ENCODE data around the gene FAM200C.

Gene FAM200C

DNA sequence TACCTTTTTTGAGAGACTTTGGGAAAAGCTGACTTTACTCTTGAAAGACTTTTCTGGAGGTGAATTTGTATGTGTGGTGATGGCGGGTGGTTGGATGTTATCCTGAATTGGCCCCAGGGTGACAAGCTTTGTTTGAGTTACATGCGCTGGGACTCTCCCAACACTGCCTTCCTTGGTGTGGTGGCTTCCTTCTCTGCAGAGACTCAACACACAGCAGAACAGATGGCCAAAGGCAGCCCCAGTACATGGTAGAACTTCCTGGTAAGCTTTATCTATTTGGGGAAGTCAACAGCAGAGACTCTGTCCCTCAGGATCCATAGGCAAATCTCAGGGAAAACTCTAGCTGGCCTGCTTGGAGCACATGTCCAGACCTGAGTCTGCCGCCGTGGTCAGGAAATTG is 47.5 kb downstream of the FAM200C start:
- intact Hi-C loops (cut with DNase I): no loop called here
- no peak for DNase-seq

- DNase-seq: no peak
- intact Hi-C loops (cut with DNase I): loop anchor here (5.0 kb wide), 3 partner anchors 153 to 343 kb away; partner anchors contain the start of gene TTC1
Measured at GRCh38 chr5:160349935-160350303, 49.9 kb downstream of the FAM200C start.

DNA sequence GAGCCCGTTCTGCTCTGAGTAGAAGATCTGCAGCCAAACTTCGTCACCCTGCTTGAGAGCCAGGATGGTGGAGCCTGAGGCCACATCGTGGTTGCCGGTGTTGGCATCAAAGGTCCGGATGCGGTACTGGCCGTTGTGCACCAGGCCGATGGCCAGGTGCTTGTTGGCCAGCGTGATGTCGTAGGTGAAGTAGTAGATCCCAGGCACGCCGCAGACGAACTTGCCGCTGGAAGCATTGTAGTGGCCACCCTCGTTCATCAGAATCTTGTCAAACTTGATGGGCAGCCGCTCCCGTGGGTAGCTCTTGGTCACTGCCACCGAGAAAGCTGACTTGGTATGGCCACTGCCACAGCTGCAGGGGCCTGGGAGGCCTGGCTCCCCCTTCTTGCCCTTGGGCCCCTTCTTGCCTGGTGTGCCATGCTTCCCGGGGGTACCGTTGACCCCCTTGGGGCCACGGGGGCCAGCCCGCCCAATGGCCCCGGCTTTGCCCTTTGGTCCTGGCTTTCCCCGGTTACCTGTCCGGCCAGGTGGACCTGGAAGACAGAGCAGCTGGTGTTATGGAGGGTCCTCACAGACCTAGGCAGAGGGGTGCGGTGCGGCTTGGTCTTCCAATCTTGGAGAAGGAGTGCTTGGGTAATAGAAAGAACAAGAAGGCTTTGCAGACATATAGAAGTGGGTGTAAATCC is 50.5 kb downstream of the FAM200C start:
- intact Hi-C loops (cut with DNase I): loop anchor here (5.0 kb wide), 3 partner anchors 152 to 342 kb away; partner anchors contain the start of gene TTC1
- no peak for DNase-seq

GRCh38 chr5:160348080-160348479 is 51.8 kb downstream of the FAM200C start:
- no peak for DNase-seq
- intact Hi-C loops (cut with DNase I): loop anchor here (5.0 kb wide), 3 partner anchors 151 to 341 kb away; partner anchors contain the start of gene TTC1

GRCh38 chr5:160347448-160347847 is 52.4 kb downstream of the FAM200C start:
- intact Hi-C loops (cut with DNase I): loop anchor here (5.0 kb wide), 3 partner anchors 150 to 340 kb away; partner anchors contain the start of gene TTC1
- no peak for DNase-seq
